ENCODE results near the gene HTRA2. TPM values are rescaled to one million over a fixed set of nuclear protein-coding genes. Genes with fewer than 3 reads are reported as not detected.

The HTRA2 gene
- total RNA-seq, 1 experiment from 2014 or later: 24.9 TPM

DNA sequence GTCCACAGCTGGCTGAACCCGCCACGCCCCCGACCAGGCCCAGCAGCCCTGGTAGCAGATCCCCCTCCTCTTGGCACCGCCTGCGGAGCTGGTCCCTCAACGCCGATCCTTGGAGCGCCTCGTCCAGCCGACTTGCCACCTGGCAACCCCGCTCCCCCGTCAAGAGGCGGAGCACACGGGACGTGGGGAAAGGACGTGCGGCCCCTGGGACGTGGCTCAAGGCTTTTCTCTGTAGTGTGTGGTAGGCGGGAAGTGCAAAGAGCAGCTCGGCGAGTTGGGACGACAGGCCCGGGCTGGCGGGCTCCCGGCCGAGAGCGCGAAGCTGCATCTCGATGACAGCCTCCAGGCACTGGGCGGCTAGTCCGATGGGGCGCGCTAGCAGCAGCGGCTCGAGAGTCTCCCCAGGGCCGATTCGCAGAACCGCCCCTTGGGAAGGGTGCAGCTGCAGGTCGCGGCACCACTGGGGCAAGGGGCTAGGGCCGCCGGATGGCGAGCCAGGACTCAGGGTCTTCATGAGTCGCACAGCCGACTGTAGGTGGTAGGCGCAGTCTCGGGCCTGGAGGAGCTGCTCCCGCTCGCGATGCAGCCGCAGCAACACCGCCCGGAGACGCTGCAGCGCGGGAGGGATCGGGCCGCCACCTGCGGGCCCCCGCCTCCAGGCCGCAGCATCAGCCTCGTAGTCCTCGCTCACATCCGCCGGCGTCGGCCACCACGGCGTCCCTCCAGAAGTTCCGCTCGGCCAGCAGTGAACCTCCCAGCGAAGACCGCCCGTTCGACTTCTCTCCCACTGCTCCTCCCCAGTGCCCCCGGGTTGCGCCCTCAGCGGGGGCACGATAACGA is 47.6 kb upstream of the HTRA2 start:
- Histone ChIP-seq H3K4ac (ENCODE audit: low read depth, low read length) (no peak overlapping the region), H2BK20ac (ENCODE audit: low read depth, low read length, poor library complexity, severe bottlenecking) (no peak overlapping the region), H2AK5ac (ENCODE audit: insufficient read length, low read length) (no peak overlapping the region), H2BK120ac (ENCODE audit: low read depth, low read length, poor library complexity, severe bottlenecking) (no peak overlapping the region), H4K20me1 (ENCODE audit: control insufficient read depth, insufficient read depth, insufficient read length) (no peaks in the 10 kb centered on the region), H3K4me2 (ENCODE audit: insufficient read depth, insufficient read length, low read length) (peak overlapping the region; percentile 81), H4K5ac (ENCODE audit: insufficient read length, low read depth, low read length) (no peak overlapping the region), H4K91ac (ENCODE audit: insufficient read length, low read depth, low read length) (no peak overlapping the region), H3K18ac (ENCODE audit: insufficient read length, low read depth, low read length) (peak overlapping the region; percentile 78), H3T11ph (ENCODE audit: low read length) (no peak overlapping the region), H3K27me3 (ENCODE audit: insufficient read depth, low read length) (no peaks in the 10 kb centered on the region), H3K9ac (ENCODE audit: extremely low read depth, insufficient read length, low read length) (peak overlapping the region; percentile 41), H3K79me2 (ENCODE audit: insufficient read depth, low read length) (no peaks in the 10 kb centered on the region), H3K9me3 (ENCODE audit: control insufficient read depth, low read depth, low read length) (no peaks in the 10 kb centered on the region), H3K27ac (ENCODE audit: insufficient read length, low read depth, low read length) (no peak overlapping the region), H2BK12ac (ENCODE audit: insufficient read length, low read depth, low read length) (no peak overlapping the region), H3K14ac (ENCODE audit: insufficient read depth, low read length) (peak overlapping the region; percentile 87), H3K79me1 (ENCODE audit: insufficient read depth, low read depth, low read length, poor library complexity, severe bottlenecking) (no peaks in the 10 kb centered on the region), H2BK15ac (ENCODE audit: low read depth, low read length) (no peak overlapping the region), H3K56ac (ENCODE audit: insufficient read length, low read depth, low read length) (no peak overlapping the region), H3K4me1 (ENCODE audit: insufficient read depth, low read length) (no peaks in the 10 kb centered on the region), H4K8ac (replicated peaks; ENCODE audit: insufficient read length, low read depth, low read length) (no peak overlapping the region), H3K23me2 (ENCODE audit: insufficient read length, low read depth, low read length, poor library complexity, severe bottlenecking) (peaks cover 8% of the 10 kb centered on the region), H2AFZ (ENCODE audit: low read length) (no peak overlapping the region), H3K23ac (ENCODE audit: insufficient read length, low read depth, low read length) (no peak overlapping the region), H2BK5ac (ENCODE audit: insufficient read length, low read length) (no peak overlapping the region)
- Mint-ChIP-seq H3K27ac (peak overlapping the region; percentile 99 to 100 (median 99); a peak in 6 of 7 replicates), H3K27me3 (ENCODE audit: low read depth) (no peaks in the 10 kb centered on the region), H3K9me3 (no peaks in the 10 kb centered on the region), H3K36me3 (ENCODE audit: insufficient read depth in 1 of 3, low read depth in 3 of 3) (peaks cover 7 to 44% (median 41%) of the 10 kb centered on the region in 3 experiments), H3K4me1 (peaks cover 9 to 13% of the 10 kb centered on the region in 2 experiments), H3K4me3 (peak overlapping the region; percentile 100)
- no CpG with 5 or more reads among the region's 80 CpGs for WGBS (ENCODE audit: extremely low coverage, insufficient read length, low lambda C conversion rate)
- DNase-seq: no peak
- TF ChIP-seq, protein P1, sequence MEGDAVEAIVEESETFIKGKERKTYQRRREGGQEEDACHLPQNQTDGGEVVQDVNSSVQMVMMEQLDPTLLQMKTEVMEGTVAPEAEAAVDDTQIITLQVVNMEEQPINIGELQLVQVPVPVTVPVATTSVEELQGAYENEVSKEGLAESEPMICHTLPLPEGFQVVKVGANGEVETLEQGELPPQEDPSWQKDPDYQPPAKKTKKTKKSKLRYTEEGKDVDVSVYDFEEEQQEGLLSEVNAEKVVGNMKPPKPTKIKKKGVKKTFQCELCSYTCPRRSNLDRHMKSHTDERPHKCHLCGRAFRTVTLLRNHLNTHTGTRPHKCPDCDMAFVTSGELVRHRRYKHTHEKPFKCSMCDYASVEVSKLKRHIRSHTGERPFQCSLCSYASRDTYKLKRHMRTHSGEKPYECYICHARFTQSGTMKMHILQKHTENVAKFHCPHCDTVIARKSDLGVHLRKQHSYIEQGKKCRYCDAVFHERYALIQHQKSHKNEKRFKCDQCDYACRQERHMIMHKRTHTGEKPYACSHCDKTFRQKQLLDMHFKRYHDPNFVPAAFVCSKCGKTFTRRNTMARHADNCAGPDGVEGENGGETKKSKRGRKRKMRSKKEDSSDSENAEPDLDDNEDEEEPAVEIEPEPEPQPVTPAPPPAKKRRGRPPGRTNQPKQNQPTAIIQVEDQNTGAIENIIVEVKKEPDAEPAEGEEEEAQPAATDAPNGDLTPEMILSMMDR (conservative IDR thresholded peaks at IDR 0.05): no peak
